ENCODE results near the gene USF2. TPM values are rescaled to one million over a fixed set of nuclear protein-coding genes. Genes with fewer than 3 reads are reported as not detected.

USF2 gene
- total RNA-seq, 4 donors from 2014 or later, result 118 to 169 (median 143) TPM

- in situ Hi-C loops (cut with MboI; ENCODE audit: low sequenced_read_pairs in 4 of 4) (no loop called here), intact Hi-C loops (cut with DNase I; ENCODE audit: low total_unique reads) (no loop called here)
- ATAC-seq, result no peak
- H3K4me1 ChIP-seq, result no peaks in the 10 kb centered on the region
- TF ChIP-seq, protein P1, sequence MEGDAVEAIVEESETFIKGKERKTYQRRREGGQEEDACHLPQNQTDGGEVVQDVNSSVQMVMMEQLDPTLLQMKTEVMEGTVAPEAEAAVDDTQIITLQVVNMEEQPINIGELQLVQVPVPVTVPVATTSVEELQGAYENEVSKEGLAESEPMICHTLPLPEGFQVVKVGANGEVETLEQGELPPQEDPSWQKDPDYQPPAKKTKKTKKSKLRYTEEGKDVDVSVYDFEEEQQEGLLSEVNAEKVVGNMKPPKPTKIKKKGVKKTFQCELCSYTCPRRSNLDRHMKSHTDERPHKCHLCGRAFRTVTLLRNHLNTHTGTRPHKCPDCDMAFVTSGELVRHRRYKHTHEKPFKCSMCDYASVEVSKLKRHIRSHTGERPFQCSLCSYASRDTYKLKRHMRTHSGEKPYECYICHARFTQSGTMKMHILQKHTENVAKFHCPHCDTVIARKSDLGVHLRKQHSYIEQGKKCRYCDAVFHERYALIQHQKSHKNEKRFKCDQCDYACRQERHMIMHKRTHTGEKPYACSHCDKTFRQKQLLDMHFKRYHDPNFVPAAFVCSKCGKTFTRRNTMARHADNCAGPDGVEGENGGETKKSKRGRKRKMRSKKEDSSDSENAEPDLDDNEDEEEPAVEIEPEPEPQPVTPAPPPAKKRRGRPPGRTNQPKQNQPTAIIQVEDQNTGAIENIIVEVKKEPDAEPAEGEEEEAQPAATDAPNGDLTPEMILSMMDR (IDR thresholded peaks at IDR 0.05 in 4 of 5, conservative IDR thresholded peaks at IDR 0.05 in 1 of 5), result no peak
- TF ChIP-seq POLR2A (IDR thresholded peaks at IDR 0.05), result no peak
- no peaks in the 10 kb centered on the region for H3K36me3 ChIP-seq
- H3K27ac ChIP-seq, result no peak overlapping the region
- H3K4me3 ChIP-seq, result no peak overlapping the region
- no peak for DNase-seq
- H3K9me3 ChIP-seq, result no peaks in the 10 kb centered on the region
- H3K27me3 ChIP-seq, result no peaks in the 10 kb centered on the region
Observed at GRCh38 chr19:35313587-35313986, 44.8 kb downstream of the USF2 start.

DNA sequence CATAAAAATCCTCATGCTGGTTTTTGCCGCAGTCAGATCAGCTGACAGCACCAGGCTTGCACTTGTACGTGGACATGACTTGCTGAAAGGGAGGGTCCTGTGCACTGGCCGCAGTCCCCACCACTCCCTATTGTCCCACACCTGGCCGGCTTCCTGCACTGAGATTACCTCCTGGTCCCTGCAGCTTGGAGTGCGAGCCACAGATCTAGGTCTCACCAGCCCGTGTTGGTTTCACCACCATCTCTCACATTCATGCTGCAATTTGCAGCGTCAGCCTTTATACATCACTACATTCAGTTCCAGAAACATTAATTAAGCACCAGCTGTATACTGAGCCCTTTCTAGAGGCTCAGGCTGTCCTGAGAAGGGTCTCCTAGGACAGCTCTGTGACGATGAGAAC lies 45.3 kb downstream of the USF2 start:
- Histone ChIP-seq H3K9me3 (no peaks in the 10 kb centered on the region), H3K4me3 (no peak overlapping the region), H3K4me1 (no peaks in the 10 kb centered on the region), H3K36me3 (no peaks in the 10 kb centered on the region), H3K27me3 (no peaks in the 10 kb centered on the region), H3K27ac (no peak overlapping the region)
- ATAC-seq (no peak), DNase-seq (no peak)
- in situ Hi-C loops (cut with MboI; ENCODE audit: low sequenced_read_pairs in 4 of 4) (no loop called here), intact Hi-C loops (cut with DNase I; ENCODE audit: low total_unique reads) (no loop called here)
- TF ChIP-seq POLR2A (IDR thresholded peaks at IDR 0.05), result no peak
- TF ChIP-seq, protein P1 (IDR thresholded peaks at IDR 0.05 in 4 of 5, conservative IDR thresholded peaks at IDR 0.05 in 1 of 5), result no peak

DNA sequence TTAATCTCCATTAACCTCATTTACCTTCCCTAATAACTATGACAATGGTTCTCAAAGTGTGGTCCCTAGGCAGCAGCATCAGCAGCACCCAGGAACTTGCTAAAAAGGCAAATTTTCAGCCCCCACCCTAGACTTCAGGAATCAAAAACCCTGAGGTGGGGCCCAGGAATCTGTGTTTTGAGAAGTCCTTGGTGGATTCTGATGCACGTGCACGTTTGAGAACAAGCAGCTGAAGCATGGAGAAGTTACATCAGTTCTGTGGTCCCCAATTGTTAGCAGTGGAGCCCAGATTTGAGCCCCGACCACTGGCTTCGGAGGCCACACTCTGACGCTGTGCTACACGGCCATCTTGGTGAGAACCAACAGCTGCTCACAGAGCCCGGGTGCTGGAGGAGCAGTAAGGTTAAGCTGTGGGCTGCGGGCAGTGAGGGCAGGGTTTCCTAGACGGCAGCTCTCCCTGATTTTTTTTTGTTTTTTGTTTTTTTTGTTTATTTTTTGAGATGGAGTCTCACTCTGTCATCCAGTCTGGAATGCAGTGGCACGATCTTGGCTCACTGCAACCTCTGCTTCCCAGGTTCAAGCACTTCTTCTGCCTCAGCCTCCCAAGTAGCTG lies 46.2 kb downstream of the USF2 start:
- intact Hi-C loops (cut with DNase I; ENCODE audit: low total_unique reads), result no loop called here

DNA sequence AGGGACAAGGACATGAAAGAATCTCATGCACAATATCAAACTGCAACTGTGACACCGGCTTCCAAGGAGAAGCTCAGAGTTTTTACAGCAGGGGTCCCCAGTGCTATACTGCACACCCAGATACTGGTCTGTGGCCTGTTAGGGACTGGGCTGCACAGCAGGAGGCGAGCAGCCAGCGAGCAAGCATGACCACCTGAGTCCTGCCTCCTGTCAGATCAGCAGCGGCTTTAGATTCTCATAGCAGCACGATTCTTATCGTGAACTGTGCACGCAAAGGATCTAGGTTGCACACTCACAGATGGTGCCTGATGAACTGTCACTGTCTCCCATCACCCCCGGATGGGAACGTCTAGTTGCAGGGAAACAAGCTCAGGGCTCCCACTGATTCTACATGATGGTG lies 47.1 kb downstream of the USF2 start:
- no peak for TF ChIP-seq POLR2A (IDR thresholded peaks at IDR 0.05)
- TF ChIP-seq, protein P1 (IDR thresholded peaks at IDR 0.05 in 4 of 5, conservative IDR thresholded peaks at IDR 0.05 in 1 of 5), result no peak
- no peak overlapping the region for H3K4me3 ChIP-seq
- no peak for DNase-seq

More for the DNA sequence above, 46.2 kb downstream of the USF2 start:
- no peak for TF ChIP-seq POLR2A (IDR thresholded peaks at IDR 0.05)
- TF ChIP-seq, protein P1 (IDR thresholded peaks at IDR 0.05 in 4 of 5, conservative IDR thresholded peaks at IDR 0.05 in 1 of 5), result no peak
- Histone ChIP-seq H3K36me3 (no peaks in the 10 kb centered on the region), H3K27ac (no peak overlapping the region), H3K27me3 (no peaks in the 10 kb centered on the region), H3K4me1 (no peaks in the 10 kb centered on the region), H3K4me3 (no peak overlapping the region), H3K9me3 (no peaks in the 10 kb centered on the region)
- no peak for ATAC-seq
- in situ Hi-C loops (cut with MboI; ENCODE audit: low sequenced_read_pairs in 4 of 4), result no loop called here
- DNase-seq, result no peak

GRCh38 chr19:35316560-35316959 lies 47.8 kb downstream of the USF2 start:
- TF ChIP-seq, protein P1 (IDR thresholded peaks at IDR 0.05 in 4 of 5, conservative IDR thresholded peaks at IDR 0.05 in 1 of 5), result no peak
- no peak for TF ChIP-seq POLR2A (IDR thresholded peaks at IDR 0.05)

More for the DNA sequence above, 47.1 kb downstream of the USF2 start:
- in situ Hi-C loops (cut with MboI; ENCODE audit: low sequenced_read_pairs in 4 of 4) (no loop called here), intact Hi-C loops (cut with DNase I; ENCODE audit: low total_unique reads) (no loop called here)
- Histone ChIP-seq H3K4me1 (no peaks in the 10 kb centered on the region), H3K9me3 (no peaks in the 10 kb centered on the region), H3K27ac (no peak overlapping the region), H3K27me3 (no peaks in the 10 kb centered on the region), H3K36me3 (no peaks in the 10 kb centered on the region)
- no peak for ATAC-seq

More at GRCh38 chr19:35316560-35316959, 47.8 kb downstream of the USF2 start:
- no peak overlapping the region for H3K4me3 ChIP-seq
- in situ Hi-C loops (cut with MboI; ENCODE audit: low sequenced_read_pairs in 4 of 4), result no loop called here
- intact Hi-C loops (cut with DNase I; ENCODE audit: low total_unique reads), result no loop called here
- H3K36me3 ChIP-seq, result no peaks in the 10 kb centered on the region
- H3K4me1 ChIP-seq, result no peaks in the 10 kb centered on the region
- peaks cover 0 to 5% (median 0%) of the 10 kb centered on the region in 3 donors for H3K27me3 ChIP-seq
- no peak overlapping the region for H3K27ac ChIP-seq
- DNase-seq (no peak), ATAC-seq (no peak)
- H3K9me3 ChIP-seq, result no peaks in the 10 kb centered on the region

Measured in gastrocnemius medialis (tissue), 4 donors.